Activated T-helper 17 cell treated with anti-CD3 and anti-CD28 coated beads, Interleukin-2, amount 50 U/mL, for 72 hours (primary cell): ENCODE results near the gene ELOVL1. TPM values are rescaled to one million over a fixed set of nuclear protein-coding genes. Genes with fewer than 3 reads are reported as not detected.

ENCODE experiments used
- ATAC-seq: fragments of 150-1000 bp; cut with Tn5 transposase; replicated peaks from 2 replicates; pipeline ENCODE4 v1.10.0; 2021; ENCODE audit warnings: mild to moderate bottlenecking, moderate library complexity
- H3K27ac Mint-ChIP-seq: one replicate; pipeline ENCODE4 v1.8.0; 2022; ENCODE audit warnings: mixed read lengths
- H3K27me3 Mint-ChIP-seq: one replicate; pipeline ENCODE4 v1.8.0; 2022; ENCODE audit warnings: mixed read lengths
- H3K36me3 Mint-ChIP-seq: one replicate; pipeline ENCODE4 v1.8.0; 2022; ENCODE audit warnings: low read depth, mild to moderate bottlenecking, mixed read lengths
- H3K4me1 Mint-ChIP-seq: one replicate; pipeline ENCODE4 v1.8.0; 2022; ENCODE audit warnings: mixed read lengths
- H3K4me3 Mint-ChIP-seq: one replicate; pipeline ENCODE4 v1.8.0; 2022; ENCODE audit warnings: mild to moderate bottlenecking, mixed read lengths
- H3K9me3 Mint-ChIP-seq: one replicate; pipeline ENCODE4 v1.8.0; 2022; ENCODE audit warnings: mixed read lengths
- total RNA-seq, 2 donors: library from RNA; stranded (reverse); gene quantifications; one replicate each; pipeline ENCODE4 v1.2.3, GENCODE V29; 2022

Gene ELOVL1
- total RNA-seq, 2 donors from 2014 or later: 53.4 to 73.7 TPM

GRCh38 chr1:43389326-43390313 is 21.8 kb upstream of the ELOVL1 start, which contains the start of the genes MED8 and SZT2:
TSS of gene MED8 (minus strand) at chr1:43389800. CDS start at chr1:43389764, 36 bp downstream.
TSS of gene SZT2 (plus strand) at chr1:43389899. CDS start at chr1:43389969, 70 bp downstream.
- Mint-ChIP-seq H3K4me3 (peak within 1 kb of the TSS; percentile 98), H3K27ac (peak within 1 kb of the TSS; percentile 99), H3K9me3 (no peaks in the 10 kb centered on the region), H3K27me3 (no peaks in the 10 kb centered on the region), H3K36me3 (peaks cover 56% of the 10 kb centered on the region), H3K4me1 (peaks cover 19% of the 10 kb centered on the region)
- peak; percentile 99 for ATAC-seq

GRCh38 chr1:43388613-43389012 is 20.8 kb upstream of the ELOVL1 start:
- Mint-ChIP-seq H3K27me3 (no peaks in the 10 kb centered on the region), H3K36me3 (peaks cover 61% of the 10 kb centered on the region), H3K9me3 (no peaks in the 10 kb centered on the region), H3K4me1 (peaks cover 19% of the 10 kb centered on the region), H3K27ac (peak overlapping the region; percentile 99), H3K4me3 (peak overlapping the region; percentile 98)
- no peak for ATAC-seq

- Mint-ChIP-seq H3K27ac (peak overlapping the region; percentile 99), H3K9me3 (no peaks in the 10 kb centered on the region), H3K27me3 (no peaks in the 10 kb centered on the region), H3K36me3 (peaks cover 61% of the 10 kb centered on the region), H3K4me1 (peaks cover 19% of the 10 kb centered on the region), H3K4me3 (peak overlapping the region; percentile 98)
- ATAC-seq: no peak
Measured at GRCh38 chr1:43387976-43388599, 20.3 kb upstream of the ELOVL1 start.

DNA sequence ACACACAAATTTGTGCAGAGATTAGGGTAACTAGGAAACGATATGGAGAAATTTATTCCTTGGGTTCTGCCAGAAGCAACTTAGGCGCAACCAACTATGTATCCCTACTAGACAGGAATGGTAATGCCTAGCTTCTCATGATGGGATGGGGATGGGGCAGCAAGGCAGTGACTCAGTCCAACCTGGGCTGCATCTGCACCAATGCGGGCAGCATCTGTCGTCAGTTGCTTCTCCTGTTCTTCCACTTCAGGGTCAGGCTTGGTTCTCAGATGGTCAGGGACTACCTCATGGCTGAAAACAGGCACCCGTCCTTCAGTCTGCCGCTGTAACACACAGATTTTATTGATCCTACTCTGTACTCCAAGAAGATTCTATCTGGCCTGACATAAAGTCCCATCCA is 18.9 kb upstream of the ELOVL1 start:
- ATAC-seq: no peak
- H3K4me3 Mint-ChIP-seq: no peak overlapping the region
- H3K27me3 Mint-ChIP-seq: no peaks in the 10 kb centered on the region
- peaks cover 68% of the 10 kb centered on the region for H3K36me3 Mint-ChIP-seq
- no peaks in the 10 kb centered on the region for H3K9me3 Mint-ChIP-seq
- H3K27ac Mint-ChIP-seq: peak overlapping the region; percentile 3
- peaks cover 18% of the 10 kb centered on the region for H3K4me1 Mint-ChIP-seq

- H3K27me3 Mint-ChIP-seq: no peaks in the 10 kb centered on the region
- H3K27ac Mint-ChIP-seq: peak overlapping the region; percentile 36
- no peaks in the 10 kb centered on the region for H3K9me3 Mint-ChIP-seq
- no peak overlapping the region for H3K4me3 Mint-ChIP-seq
- H3K36me3 Mint-ChIP-seq: peaks cover 79% of the 10 kb centered on the region
- peaks cover 6% of the 10 kb centered on the region for H3K4me1 Mint-ChIP-seq
- ATAC-seq: no peak
Measured at GRCh38 chr1:43383449-43383848, 15.6 kb upstream of the ELOVL1 start.

DNA sequence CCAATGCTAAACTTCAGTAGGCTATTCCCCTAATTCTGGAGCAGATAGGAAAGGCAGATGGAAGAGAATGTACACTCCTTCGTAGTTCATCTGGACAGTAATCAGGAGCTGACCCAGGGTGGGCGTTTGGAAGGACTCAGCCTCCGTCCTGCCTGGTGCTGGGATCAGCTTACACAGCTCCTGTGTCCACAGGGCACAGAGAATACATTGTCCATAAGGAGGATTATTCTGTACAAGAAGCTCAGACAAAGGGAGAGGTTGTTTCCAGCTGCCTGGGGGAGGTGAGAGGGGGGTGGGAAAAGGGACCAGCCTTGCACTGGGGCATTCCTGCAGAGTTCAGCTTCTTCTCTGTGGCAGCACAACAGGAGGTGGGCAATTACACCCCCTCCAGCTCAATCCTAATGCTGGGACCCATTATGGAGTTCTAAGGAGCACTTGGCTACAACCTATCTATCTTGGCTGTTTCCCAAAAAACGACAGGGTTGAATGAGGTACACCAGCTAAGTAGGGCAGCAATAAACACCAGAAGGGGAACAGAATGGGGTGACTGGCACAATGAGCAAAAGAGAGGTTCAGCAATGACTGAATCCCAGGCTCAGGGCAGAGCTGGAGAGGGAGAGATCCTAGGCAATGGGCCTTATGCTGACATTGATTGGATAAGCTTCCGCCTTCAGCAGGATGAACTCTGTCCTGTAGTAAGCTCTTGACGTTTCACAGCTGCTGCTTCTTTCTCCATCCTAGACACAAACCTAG is 14.4 kb upstream of the ELOVL1 start:
- Mint-ChIP-seq H3K36me3 (peaks cover 81% of the 10 kb centered on the region), H3K4me1 (peaks cover 3% of the 10 kb centered on the region), H3K9me3 (no peaks in the 10 kb centered on the region), H3K27me3 (no peaks in the 10 kb centered on the region), H3K4me3 (no peak overlapping the region), H3K27ac (peak overlapping the region; percentile 40)
- ATAC-seq: no peak

GRCh38 chr1:43381612-43382011 is 13.8 kb upstream of the ELOVL1 start:
- no peak for ATAC-seq

GRCh38 chr1:43379476-43379875 is 11.7 kb upstream of the ELOVL1 start:
- H3K36me3 Mint-ChIP-seq: peaks cover 53% of the 10 kb centered on the region
- no peaks in the 10 kb centered on the region for H3K9me3 Mint-ChIP-seq
- peaks cover 3% of the 10 kb centered on the region for H3K4me1 Mint-ChIP-seq
- H3K4me3 Mint-ChIP-seq: no peak overlapping the region
- peak overlapping the region; percentile 1 for H3K27ac Mint-ChIP-seq
- no peaks in the 10 kb centered on the region for H3K27me3 Mint-ChIP-seq
- no peak for ATAC-seq

More at GRCh38 chr1:43381612-43382011, 13.8 kb upstream of the ELOVL1 start:
- no peaks in the 10 kb centered on the region for H3K27me3 Mint-ChIP-seq
- peak overlapping the region; percentile 40 for H3K27ac Mint-ChIP-seq
- no peaks in the 10 kb centered on the region for H3K9me3 Mint-ChIP-seq
- peaks cover 75% of the 10 kb centered on the region for H3K36me3 Mint-ChIP-seq
- H3K4me1 Mint-ChIP-seq: peaks cover 3% of the 10 kb centered on the region
- no peak overlapping the region for H3K4me3 Mint-ChIP-seq

GRCh38 chr1:43377831-43378230 is 10.0 kb upstream of the ELOVL1 start:
- Mint-ChIP-seq H3K4me3 (no peak overlapping the region), H3K36me3 (peaks cover 37% of the 10 kb centered on the region), H3K4me1 (peaks cover 1% of the 10 kb centered on the region), H3K27ac (no peak overlapping the region), H3K9me3 (no peaks in the 10 kb centered on the region), H3K27me3 (no peaks in the 10 kb centered on the region)
- ATAC-seq: no peak

DNA sequence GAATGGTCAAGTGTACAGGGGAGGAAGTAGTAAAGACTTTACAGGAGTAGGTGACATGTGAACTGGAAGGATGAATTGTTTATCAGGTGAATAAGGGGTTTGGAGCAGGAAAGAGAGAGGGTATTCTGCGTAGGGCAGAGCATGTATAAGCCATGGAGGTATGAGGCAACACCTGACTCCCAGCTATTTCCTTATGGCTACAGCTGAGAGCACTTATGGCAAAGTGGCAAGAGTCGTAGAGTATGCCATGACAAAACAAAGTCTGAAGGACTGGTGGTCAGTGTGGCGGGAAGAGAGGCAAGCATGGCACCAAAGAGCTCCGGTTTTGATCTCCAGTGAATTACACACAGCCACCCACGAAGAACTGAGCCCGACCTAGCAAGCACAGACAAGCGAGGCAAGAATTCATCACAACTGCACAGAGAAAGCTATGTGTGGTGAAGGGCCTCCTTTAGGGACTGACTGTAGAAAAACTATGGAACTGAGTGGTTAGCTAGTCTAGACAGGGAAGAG is 9.0 kb upstream of the ELOVL1 start:
- Mint-ChIP-seq H3K4me3 (no peak overlapping the region), H3K4me1 (no peaks in the 10 kb centered on the region), H3K36me3 (peaks cover 28% of the 10 kb centered on the region), H3K9me3 (no peaks in the 10 kb centered on the region), H3K27ac (no peak overlapping the region), H3K27me3 (no peaks in the 10 kb centered on the region)
- no peak for ATAC-seq

DNA sequence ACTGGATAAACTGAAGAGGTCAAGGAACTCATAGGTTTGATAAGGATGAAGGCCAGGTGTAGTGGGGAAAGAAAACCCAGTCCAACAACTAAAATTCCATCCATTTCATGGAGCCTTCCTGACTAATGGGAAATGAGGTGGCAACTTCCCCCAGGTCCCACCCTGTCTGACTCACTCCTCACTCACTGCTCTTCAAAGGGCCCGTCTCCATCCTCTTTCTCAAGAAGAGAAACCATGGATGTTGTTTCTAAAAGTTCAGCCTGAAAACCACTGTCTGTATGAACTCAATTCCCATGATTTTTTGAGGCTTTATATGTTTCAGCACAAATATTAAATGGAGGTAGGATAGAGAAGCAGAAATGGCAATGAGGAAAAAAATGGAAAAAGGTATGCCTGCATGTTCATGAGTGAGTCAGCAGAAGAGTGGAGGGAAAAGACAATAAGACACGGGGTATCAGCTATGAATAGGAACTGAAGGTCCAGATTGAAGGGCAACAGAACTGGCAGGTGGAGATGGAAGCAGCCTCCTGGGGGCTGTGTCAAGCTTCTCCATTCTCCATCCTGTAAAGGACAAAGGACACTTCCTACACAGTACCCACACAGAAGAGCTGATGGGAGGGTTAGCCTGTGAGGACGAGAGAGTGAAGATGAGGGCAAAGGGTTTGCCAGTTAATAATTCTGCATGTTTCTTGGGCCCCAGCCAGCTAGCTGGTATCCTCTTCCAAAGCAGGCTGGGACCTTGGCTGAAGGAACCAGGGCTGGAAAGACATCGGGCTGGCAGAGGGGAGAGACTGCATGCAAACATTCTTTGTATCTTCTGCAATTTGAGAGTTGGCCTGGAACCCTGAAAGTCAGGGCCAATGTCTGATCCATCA is 5.5 kb upstream of the ELOVL1 start:
- ATAC-seq: no peak
- H3K4me3 Mint-ChIP-seq: no peak overlapping the region
- H3K27ac Mint-ChIP-seq: no peak overlapping the region
- no peaks in the 10 kb centered on the region for H3K9me3 Mint-ChIP-seq
- H3K27me3 Mint-ChIP-seq: no peaks in the 10 kb centered on the region
- H3K36me3 Mint-ChIP-seq: peaks cover 11% of the 10 kb centered on the region
- peaks cover 6% of the 10 kb centered on the region for H3K4me1 Mint-ChIP-seq

- Mint-ChIP-seq H3K4me1 (peaks cover 6% of the 10 kb centered on the region), H3K4me3 (no peak overlapping the region), H3K36me3 (peaks cover 10% of the 10 kb centered on the region), H3K27me3 (no peaks in the 10 kb centered on the region), H3K27ac (no peak overlapping the region), H3K9me3 (no peaks in the 10 kb centered on the region)
- ATAC-seq: no peak
Measured at GRCh38 chr1:43372172-43372571, 4.4 kb upstream of the ELOVL1 start.

- Mint-ChIP-seq H3K36me3 (peaks cover 23% of the 10 kb centered on the region), H3K27ac (peak overlapping the region; percentile 14), H3K4me1 (peaks cover 12% of the 10 kb centered on the region), H3K9me3 (no peaks in the 10 kb centered on the region), H3K27me3 (no peaks in the 10 kb centered on the region), H3K4me3 (peak overlapping the region; percentile 3)
- no peak for ATAC-seq
Measured at GRCh38 chr1:43370564-43370963, 2.8 kb upstream of the ELOVL1 start.
